Inferior parietal cortex (tissue), 1 donor: ENCODE data around the gene DDX24.

Experiments
- DNase-seq: peaks from one replicate; pipeline ENCODE4 v3.0.0-alpha.2; 2016; ENCODE audit errors: extremely low spot score

The DDX24 gene

GRCh38 chr14:94048691-94049624, 32.0 kb downstream of the DDX24 start:
- no peak for DNase-seq

- no peak for DNase-seq
Measured at GRCh38 chr14:94047581-94047980, 33.4 kb downstream of the DDX24 start.

- no peak for DNase-seq
Measured at GRCh38 chr14:94046696-94047250, 34.2 kb downstream of the DDX24 start.

GRCh38 chr14:94045563-94046345, 35.2 kb downstream of the DDX24 start:
- DNase-seq, result no peak

GRCh38 chr14:94045101-94045500, 35.9 kb downstream of the DDX24 start:
- no peak for DNase-seq

GRCh38 chr14:94044476-94045091, 36.4 kb downstream of the DDX24 start:
- no peak for DNase-seq

DNA sequence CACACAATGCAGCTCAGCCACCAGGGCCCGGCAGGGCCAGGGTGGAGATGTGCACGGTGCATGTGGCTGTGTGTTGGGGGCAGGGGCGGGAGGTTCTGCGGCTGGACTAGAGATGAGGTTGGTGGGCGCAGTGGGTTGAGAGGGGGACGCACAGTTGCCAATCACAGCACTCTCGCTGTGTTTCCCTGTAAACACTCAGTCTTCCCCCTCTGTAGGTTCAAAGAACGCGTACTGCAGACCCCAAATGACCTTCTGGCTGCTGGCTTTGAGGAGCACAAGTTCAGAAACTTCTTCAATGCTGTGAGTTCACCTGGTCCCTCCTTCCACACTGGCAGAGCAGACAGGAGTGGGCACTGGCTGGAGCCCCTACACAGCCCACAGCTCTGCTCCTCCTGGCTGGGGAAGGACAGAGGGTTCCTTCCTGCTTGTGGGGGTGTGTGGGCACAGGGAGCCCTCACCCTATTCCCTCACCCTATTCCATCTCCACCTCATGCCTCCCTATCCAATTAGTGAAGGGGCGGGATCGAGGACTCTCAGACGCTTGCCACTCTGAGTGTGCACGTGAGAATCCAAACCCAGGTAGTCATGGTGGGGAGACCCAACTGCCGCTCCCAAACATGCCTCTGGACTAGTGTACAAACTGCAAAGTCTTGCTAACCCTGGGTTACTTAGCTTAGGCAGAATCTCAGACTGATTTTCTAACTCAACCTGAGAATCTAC, 37.1 kb downstream of the DDX24 start:
- DNase-seq, result no peak

DNA sequence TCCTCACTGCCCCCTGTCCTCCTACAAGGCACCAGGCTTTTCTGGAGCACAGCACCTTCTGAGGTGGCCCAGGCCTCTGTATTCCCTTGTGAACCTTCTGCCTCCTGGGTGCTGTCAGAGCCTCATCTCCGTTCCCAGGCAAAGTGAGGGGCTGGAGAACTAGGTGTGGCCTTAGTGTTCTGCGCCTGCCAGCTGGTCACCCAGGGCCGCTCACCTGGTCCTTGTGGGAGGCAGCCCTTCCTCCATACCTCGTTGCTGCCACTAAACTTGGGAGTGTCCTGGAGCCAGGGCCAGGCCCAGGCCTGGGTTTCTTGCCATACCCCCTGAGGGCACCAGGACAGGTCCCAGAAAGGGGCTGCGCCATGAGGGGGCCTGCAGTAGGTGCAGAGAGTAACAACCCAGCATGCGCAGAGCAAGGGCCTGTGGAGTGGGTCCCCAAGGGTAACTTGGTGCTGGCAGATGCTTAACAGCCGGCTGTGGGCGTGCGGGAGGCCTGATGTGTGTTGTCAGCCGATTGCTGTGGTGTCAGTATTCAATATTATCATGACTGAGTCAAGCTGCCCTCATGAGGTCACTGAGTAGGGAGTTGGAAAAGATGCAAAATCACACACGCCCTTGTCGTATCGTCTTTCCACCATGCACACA, 37.8 kb downstream of the DDX24 start:
- no peak for DNase-seq

DNA sequence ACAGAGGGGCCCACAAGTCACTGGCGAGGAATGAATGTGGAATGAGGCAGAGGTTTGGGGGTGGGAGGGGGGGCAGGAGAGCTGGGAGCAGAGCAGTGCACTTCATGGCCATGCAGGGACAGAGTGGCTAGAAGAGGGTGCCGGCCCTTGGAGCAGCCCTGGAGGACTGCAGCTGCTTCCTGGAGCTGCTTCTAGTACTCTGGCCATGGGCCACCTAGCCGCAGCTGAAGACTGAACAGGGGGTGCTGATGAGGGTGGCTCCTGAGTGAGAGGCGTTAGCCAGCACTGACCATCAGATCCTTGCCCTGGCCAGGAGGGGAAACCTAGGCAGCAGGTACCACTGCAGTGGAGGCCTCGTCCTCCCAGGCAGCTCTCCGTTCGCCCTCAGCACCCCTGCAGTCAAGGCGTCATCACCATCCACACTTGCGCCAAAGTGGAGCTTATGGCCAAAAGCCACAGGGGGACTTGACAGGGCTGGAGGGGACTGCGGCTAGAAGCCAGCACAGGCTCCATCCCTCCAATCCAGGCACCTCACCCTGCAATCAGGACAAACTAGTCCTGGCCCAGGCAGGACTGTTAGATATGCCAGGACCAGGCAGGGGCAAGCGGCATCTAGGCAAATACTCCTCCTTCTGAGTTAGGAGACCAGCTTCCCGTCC, 38.4 kb downstream of the DDX24 start:
- no peak for DNase-seq

DNA sequence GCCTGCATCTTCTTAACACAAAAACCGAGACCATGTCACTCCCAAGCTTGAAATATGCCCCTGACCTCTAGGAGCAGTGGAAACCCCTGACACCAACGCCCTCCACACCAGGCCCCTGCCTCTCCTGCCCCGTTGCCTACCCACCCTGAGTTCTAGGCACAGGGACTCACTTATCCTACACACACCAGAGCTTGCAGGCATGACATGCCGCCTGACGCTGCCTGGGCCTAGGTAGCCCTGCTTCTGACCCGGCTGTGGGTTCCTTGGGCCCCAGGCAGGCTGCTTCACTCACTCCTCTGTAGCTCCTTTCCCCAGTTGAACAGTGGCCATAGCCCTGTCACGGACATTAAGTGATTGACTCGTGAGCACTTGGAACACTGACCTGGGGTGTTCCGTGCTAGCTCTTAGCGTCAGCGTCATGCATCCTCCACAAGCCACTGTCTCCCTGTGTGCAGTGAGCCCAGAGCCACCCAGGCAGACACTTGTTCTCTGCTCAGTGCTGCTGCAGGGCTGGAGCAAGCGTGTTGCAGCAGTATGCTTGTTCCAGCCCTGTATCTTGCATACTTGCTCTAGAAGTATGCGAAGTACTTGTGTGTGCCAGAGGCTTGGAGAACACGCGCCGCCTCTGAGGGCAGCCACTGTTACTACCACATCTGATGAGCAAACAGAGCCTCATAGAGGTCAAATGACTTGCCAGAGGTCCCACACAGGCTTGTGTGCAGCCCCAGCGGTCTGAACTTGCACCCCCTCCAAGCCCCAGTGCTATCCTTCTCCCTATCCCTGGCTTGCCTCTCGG, 39.3 kb downstream of the DDX24 start:
- DNase-seq, result no peak

DNA sequence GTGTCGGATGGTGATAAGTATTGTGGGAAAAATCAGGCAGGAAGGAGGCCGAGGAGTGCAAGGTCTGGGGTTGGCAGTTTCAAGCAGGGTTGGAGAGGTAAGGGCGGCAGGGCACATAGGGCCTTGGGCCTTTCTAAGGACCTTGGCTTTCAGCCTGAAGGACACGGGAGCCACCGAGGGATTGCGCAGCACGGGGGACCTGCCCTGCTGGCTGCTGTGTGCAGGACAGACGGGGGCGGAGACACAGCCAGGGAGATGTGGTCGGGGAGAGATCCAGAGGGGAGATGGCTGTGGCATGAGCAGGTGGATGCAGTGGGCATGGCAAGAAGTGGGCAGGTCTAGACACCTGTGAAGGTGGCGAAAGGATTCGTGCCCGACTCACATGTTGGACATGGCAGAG, 40.2 kb downstream of the DDX24 start:
- no peak for DNase-seq

DNA sequence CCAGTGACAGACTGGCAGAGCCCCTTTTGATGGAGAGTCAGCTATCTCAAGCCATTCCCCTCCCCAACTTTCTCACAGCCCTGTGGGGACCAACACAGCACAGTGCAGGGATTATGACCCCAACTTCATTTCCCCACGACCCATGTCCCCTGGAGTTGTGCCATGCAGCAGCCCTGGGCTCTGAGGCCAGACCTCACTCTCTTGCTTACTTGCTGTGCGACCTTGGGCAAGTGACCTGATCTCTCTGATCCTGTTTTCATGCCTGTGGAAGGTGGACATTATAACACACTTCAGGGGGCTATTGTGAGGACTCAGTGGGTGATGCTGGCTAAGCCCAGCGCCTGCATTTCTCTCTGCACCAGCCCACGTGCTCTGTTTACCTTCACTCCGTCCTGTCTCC, 40.8 kb downstream of the DDX24 start:
- no peak for DNase-seq

DNA sequence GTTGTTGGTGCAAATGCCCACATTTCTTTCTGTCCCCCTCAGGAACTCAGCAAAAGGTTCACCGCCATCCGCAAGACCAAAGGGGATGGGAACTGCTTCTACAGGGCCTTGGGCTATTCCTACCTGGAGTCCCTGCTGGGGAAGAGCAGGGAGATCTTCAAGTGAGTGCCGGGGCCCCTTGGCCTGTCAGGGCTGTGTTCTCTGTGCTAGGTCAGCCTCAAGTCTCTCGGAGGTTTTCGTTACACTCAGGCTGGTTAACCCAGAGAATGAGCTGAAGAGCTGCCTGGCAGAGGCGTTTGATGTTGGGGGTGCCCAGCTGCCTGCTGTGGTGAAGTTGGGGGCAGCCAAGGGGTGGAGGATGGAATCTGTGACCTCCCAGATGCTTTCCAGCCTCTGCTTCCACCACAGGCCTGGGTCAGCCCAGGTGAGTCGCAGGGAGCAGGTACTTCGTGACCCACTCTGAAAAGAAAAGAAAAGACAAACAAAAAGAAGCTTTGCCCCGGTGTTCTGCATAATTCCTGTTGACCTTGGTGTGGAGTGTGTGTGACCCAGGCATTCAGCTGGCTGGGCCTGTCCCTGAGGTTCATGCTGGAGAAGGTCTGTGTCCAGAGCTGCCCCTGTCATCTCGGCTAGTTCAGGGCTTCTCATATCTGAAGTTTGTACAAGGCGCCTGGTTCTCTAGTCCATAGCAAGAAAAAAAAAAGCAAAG, 41.9 kb downstream of the DDX24 start:
- no peak for DNase-seq

DNA sequence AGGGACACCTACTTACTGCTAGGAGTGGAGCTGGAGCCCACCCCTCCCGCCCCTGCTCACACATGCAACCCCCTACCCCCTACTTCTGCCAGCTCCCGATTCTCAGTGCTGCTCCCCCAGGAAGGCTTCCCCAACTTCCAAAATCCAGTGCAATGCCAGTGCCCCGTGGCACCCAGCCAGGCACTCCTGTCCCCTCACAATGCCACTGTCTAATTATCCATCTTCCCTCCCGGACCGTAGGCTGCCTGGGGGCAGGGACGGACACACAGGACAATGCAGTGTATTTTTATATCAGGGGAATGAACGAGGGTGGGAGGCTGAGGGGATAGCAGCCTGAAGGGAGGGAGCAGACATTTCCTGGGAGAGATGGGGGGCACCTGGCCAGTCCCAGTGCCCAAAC, 42.5 kb downstream of the DDX24 start:
- DNase-seq, result no peak

GRCh38 chr14:94037954-94038353, 43.0 kb downstream of the DDX24 start:
- DNase-seq, result no peak

DNA sequence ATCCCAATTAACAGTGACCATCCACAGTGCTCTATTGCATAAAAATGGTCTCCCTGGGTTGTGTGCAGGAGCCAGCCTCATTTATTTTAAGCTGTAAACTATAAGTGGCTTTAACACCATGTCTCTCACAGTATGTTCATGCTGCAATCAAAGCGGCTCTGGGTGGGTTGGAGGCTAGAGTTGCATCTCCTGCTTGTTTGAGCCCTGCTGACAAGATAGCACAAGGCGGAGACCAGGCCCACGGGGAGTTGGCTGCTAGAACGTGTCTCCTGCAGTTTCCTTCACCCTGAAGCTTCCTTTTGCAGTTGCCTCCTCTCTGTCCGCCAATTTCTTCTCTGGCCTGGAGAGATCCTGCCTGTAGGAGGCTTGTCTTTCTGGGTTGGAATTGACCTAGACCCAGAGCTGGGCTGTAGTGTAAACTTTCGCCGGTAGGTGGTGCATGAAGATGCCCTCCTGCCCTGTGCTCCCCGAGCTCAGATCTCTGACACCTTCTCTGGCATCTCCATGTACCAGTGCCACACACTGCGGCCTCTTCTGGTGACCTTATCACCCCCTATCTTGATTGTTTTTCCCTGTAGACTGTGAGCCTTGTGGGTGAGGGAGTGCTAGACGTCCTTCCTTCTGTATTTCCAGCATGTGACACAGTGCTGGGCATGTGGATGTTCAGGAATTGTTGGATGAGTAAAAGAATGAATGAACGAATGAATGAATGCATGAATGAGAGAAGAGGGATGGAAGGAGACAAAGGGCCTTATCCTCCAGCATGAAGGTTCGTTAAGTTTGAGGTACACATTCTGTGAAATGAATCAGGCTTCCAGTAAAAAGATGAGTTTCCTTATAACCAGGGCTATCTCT, 44.5 kb downstream of the DDX24 start:
- peak; percentile 71 for DNase-seq

- no peak for DNase-seq
Measured at GRCh38 chr14:94034886-94035285, 46.1 kb downstream of the DDX24 start.

GRCh38 chr14:94031883-94032279, 49.1 kb downstream of the DDX24 start:
- no peak for DNase-seq
